Fibroblast of villous mesenchyme (primary cell): ENCODE data around the gene ARL17B. TPM values are rescaled to one million over a fixed set of nuclear protein-coding genes. Genes with fewer than 3 reads are reported as not detected.
A peak's percentile ranks its signal among the peaks of the same experiment; 100 is the strongest.
"Not testable (repeated sequence)": the region's sequence is repeated elsewhere in the genome, so short reads cannot be mapped to it uniquely, and the experiment has no call there.

Experiments
- DNase-seq: peaks from one replicate; pipeline ENCODE4 v3.0.0-alpha.2; 2010; ENCODE audit warnings: low read depth
- H3K4me3 ChIP-seq: 2 replicates; pipeline ENCODE4 v1.5.1; 2011; ENCODE audit warnings: low read depth, mild to moderate bottlenecking, low read length
- CTCF ChIP-seq: IDR thresholded peaks from 2 replicates; pipeline ENCODE4 v1.5.1; 2012; ENCODE audit warnings: low read depth, mild to moderate bottlenecking, low read length; ENCODE audit not compliant: insufficient read depth
- total RNA-seq: library from RNA; depleted of rRNA; stranded (reverse); fragments of >200 nt; gene quantifications from 2 replicates; pipeline ENCODE4 v1.2.3, GENCODE V29; 2012

Gene ARL17B
- total RNA-seq, 1 donor, result 4.7 TPM

GRCh38 chr17:46294831-46295230, 66.7 kb downstream of the ARL17B start, which contains the start of gene LRRC37A:
Gene LRRC37A (plus strand): TSS chr17:46295131. CDS start chr17:46295134, 3 bp downstream.
- DNase-seq, H3K4me3 ChIP-seq: not testable (repeated sequence)

DNA sequence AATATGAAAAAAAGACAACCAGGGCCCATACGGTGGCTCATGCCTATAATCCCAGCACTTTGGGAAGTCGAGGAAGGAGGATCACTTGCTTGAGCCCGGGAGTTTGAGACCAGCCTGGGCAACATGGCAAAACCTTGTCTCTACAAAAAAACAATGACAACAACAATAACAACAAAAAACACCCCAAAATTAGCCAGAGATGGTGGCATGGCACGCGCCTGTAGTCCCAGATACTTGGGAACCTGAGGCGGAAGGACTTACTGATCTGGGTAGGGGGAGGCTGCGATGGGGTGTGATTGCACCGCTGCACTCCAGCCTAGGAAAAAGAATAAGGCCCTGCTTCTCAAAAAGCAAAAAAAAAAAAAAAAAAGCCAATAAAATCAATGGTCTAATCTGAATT, 69.9 kb downstream of the ARL17B start:
- not testable (repeated sequence) for DNase-seq

DNA sequence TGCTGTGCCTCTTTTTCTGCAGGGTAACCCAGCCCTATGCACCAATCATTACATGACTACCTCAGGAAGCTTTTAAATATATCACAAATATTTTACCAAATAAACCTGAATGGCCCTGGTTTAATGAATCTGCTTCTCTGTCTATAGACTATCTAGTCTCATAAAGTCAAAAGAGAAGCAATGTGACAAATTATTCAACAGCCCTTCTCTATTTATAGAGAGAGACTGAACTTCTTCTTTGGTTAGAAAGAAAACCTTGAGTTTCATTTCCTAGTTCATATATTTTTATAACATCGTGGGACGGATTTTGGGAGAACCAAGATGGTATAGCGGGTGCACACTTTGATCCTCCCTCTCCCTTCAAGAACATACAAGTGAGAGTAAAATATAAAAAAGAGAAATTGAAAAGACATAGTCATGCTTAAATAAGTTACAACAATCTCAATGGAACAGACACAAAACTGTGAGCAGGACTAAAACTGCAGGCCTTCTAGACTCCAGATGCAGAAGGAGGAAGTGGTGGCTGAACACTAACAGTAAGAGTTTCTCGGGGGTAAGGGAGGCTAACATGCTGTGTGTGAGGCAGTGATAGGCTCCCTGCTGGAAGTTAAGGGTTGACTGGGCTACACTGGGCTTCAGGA, 70.5 kb downstream of the ARL17B start:
- DNase-seq, H3K4me3 ChIP-seq: not testable (repeated sequence)

More for the DNA sequence above, 69.9 kb downstream of the ARL17B start:
- H3K4me3 ChIP-seq, result not testable (repeated sequence)

DNA sequence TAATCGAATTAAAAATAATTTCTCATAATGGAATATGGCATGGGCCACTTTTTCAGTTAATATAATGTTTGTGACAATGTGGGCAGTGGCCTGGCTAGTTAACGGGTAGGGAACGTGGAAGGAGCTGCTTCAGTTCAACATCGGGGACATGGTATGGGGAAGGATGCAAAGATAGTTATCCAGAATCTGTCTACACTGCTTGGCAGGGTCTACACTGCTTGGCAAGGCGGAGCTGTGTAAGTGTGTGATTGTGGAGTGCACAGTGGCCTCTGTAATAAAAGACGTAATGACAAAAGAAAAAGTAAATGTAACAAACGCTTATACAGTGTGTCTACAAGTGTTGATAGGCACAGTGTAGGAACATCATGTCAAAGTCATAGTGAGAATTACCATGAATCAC, 74.0 kb downstream of the ARL17B start:
- DNase-seq, H3K4me3 ChIP-seq: not testable (repeated sequence)

DNA sequence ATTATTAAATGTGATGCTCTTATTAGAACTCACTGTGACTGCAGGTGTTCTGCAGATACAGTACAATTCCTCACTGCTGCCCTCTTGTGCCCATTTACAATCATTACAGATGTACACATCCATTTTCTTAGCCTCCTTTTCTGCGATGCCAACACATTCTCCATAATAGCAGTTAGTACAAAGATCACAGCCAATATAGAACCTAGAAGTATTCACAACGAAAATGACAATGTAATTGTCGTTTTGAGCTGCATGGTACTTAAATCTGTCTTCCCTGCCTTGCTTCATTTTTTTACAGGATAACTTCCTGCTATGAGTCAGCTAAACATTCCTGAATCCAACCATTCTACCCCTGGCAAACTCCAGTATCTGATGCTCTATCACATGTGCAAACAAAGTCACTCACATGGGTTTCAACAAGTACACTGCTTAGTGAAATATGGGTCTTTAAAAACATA, 74.8 kb downstream of the ARL17B start:
- H3K4me3 ChIP-seq, result not testable (repeated sequence)
- DNase-seq, result peak; percentile 83
- peak; percentile 85 for TF ChIP-seq CTCF

DNA sequence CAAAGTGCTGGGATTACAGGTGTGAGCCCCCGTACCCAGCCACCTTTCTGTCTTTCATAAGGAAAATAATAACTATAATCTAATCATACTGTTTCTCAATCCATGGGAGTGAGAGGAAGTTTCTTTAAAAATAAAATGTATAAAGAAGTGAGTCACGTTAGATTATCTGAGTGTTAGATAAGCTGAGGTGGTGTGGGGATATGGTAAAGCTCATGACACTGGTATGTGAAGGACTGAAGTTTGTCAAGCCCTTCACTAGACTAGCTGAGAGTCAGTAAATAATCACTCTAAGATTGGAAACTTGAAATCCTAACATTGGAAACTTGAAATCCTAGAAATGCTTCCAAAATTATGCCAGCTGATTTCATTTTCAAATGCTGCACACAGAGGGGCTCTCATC, 76.1 kb downstream of the ARL17B start:
- not testable (repeated sequence) for H3K4me3 ChIP-seq
- DNase-seq, result peak; percentile 79

- DNase-seq, result not testable (repeated sequence)
Measured at GRCh38 chr17:46284467-46284866, 77.1 kb downstream of the ARL17B start.

DNA sequence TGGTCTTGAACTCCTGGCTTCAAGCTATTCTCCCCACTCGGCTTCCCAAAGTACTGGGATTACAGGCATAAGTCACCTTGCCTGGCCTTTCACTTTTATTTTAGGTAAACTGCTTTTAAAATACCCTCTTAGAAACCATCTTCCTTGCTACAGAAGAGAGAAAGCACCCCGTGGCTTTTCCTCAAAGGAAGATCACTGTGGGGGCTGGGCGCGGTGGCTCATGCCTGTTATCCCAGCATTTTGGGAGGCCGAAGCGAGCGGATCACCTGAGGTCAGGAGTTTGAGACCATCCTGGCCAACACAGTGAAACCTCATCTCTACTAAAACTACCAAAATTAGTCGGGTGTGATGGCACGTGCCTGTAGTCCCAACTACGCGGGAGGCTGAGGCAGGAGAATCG, 78.9 kb downstream of the ARL17B start:
- DNase-seq, H3K4me3 ChIP-seq: not testable (repeated sequence)

More at GRCh38 chr17:46284467-46284866, 77.1 kb downstream of the ARL17B start:
- H3K4me3 ChIP-seq, result not testable (repeated sequence)

GRCh38 chr17:46281336-46281735, 80.2 kb downstream of the ARL17B start:
- H3K4me3 ChIP-seq, DNase-seq: not testable (repeated sequence)

DNA sequence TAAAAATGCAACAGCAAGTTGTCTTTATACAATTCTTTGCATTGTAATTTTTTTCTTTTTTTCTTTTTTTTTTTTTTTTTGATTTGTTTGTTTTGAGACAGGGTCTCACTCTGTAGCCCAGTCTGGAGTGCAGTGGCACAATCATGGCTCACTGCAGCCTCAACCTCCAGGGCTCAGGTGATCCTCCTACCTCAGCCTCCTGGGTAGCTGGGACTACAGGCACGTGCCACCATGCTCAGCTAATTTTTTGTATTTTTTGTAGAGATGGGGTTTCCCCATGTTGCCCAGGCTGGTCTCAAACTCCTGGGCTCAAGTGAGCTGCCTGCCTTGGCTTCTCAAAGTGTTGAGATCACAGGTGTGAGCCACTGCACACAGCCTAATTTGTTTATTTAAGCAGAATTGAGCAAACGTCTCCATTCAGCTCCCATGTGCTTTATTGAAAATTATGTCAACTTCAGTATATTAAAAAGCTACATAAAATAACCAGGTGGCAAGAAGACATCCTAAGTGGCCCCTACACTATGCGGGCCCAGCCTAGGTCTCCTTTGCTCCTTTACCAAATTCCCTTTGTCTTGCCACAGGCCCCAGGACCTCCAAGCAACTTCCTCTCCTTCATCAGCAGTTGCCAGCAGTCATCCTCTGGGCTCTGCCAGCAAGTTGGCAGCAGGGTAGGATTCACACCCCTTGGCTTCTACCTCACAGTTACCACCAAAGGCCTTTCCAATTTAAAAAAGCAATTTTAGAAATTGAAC, 84.7 kb downstream of the ARL17B start:
- not testable (repeated sequence) for H3K4me3 ChIP-seq, DNase-seq

GRCh38 chr17:46274238-46274637, 87.3 kb downstream of the ARL17B start:
- DNase-seq, result no peak

More at GRCh38 chr17:46274238-46274637, 87.3 kb downstream of the ARL17B start:
- TF ChIP-seq CTCF, result no peak
- H3K4me3 ChIP-seq, result no peak overlapping the region
